Measurements from ENCODE around the gene PFKFB3.
"Not testable (repeated sequence)": the region's sequence is repeated elsewhere in the genome, so short reads cannot be mapped to it uniquely, and the experiment has no call there.

The PFKFB3 gene

DNA sequence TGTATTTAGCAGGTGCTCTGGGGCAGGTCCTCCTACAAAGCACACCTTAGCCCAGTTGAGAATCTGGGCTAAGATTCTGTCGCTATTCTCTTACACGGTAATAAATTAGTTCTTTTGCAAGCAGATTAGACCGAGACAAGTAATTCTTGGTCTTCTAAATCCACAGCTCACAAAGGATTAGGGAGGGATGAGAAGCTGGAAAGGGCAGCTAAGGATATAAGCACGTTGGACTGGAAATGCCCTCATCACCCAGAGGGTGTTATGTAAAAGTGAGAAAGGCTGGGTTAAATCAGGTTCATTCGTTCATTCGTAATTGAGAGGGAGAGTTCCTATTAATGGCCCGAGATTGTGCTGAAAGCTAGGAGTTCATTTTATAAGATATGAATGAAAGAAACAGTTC, 41.8 kb downstream of the PFKFB3 start:
- H3K36me3 ChIP-seq (ENCODE audit: control insufficient read depth in 1 of 2, insufficient read depth in 2 of 2, low read length in 2 of 2): no peaks in the 10 kb centered on the region
- H3K27me3 ChIP-seq (ENCODE audit: low read depth, low read length): no peaks in the 10 kb centered on the region
- H3K27ac ChIP-seq (ENCODE audit: low read length): no peak overlapping the region
- no peaks in the 10 kb centered on the region for H3K9me3 ChIP-seq (ENCODE audit: control insufficient read depth in 1 of 2, low read length in 2 of 2)
- peaks cover 0 to 4% of the 10 kb centered on the region in 2 donors for H3K4me1 ChIP-seq (ENCODE audit: control insufficient read depth in 1 of 2, insufficient read depth in 2 of 2, low read length in 2 of 2)
- no peak overlapping the region for H3K4me3 ChIP-seq (ENCODE audit: low read depth in 1 of 2, low read length in 2 of 2)

GRCh38 chr10:6247041-6247712, 44.4 kb downstream of the PFKFB3 start:
- peaks cover 0 to 4% of the 10 kb centered on the region in 2 donors for H3K4me1 ChIP-seq (ENCODE audit: control insufficient read depth in 1 of 2, insufficient read depth in 2 of 2, low read length in 2 of 2)
- peak overlapping the region; percentile 43 for H3K27ac ChIP-seq (ENCODE audit: low read length)
- H3K27me3 ChIP-seq (ENCODE audit: low read depth, low read length): no peaks in the 10 kb centered on the region
- H3K36me3 ChIP-seq (ENCODE audit: control insufficient read depth in 1 of 2, insufficient read depth in 2 of 2, low read length in 2 of 2): no peaks in the 10 kb centered on the region
- no peaks in the 10 kb centered on the region for H3K9me3 ChIP-seq (ENCODE audit: control insufficient read depth in 1 of 2, low read length in 2 of 2)
- no peak overlapping the region for H3K4me3 ChIP-seq (ENCODE audit: low read depth in 1 of 2, low read length in 2 of 2)

- not testable (repeated sequence) for H3K4me1 ChIP-seq (ENCODE audit: control insufficient read depth in 1 of 2, insufficient read depth in 2 of 2, low read length in 2 of 2); H3K27me3 ChIP-seq (ENCODE audit: low read depth, low read length); H3K9me3 ChIP-seq (ENCODE audit: control insufficient read depth in 1 of 2, low read length in 2 of 2); H3K36me3 ChIP-seq (ENCODE audit: control insufficient read depth in 1 of 2, insufficient read depth in 2 of 2, low read length in 2 of 2); H3K4me3 ChIP-seq (ENCODE audit: low read depth in 1 of 2, low read length in 2 of 2); H3K27ac ChIP-seq (ENCODE audit: low read length)
Observed at GRCh38 chr10:6248908-6249307, 46.2 kb downstream of the PFKFB3 start.

- no peaks in the 10 kb centered on the region for H3K9me3 ChIP-seq (ENCODE audit: control insufficient read depth in 1 of 2, low read length in 2 of 2)
- H3K27me3 ChIP-seq (ENCODE audit: low read depth, low read length): no peaks in the 10 kb centered on the region
- H3K36me3 ChIP-seq (ENCODE audit: control insufficient read depth in 1 of 2, insufficient read depth in 2 of 2, low read length in 2 of 2): no peaks in the 10 kb centered on the region
- H3K27ac ChIP-seq (ENCODE audit: low read length): no peak overlapping the region
- H3K4me3 ChIP-seq (ENCODE audit: low read depth in 1 of 2, low read length in 2 of 2): no peak overlapping the region
- peaks cover 0 to 4% of the 10 kb centered on the region in 2 donors for H3K4me1 ChIP-seq (ENCODE audit: control insufficient read depth in 1 of 2, insufficient read depth in 2 of 2, low read length in 2 of 2)
Observed at GRCh38 chr10:6249698-6250097, 47.0 kb downstream of the PFKFB3 start.

- H3K4me1 ChIP-seq (ENCODE audit: control insufficient read depth in 1 of 2, insufficient read depth in 2 of 2, low read length in 2 of 2): peaks cover 0 to 4% of the 10 kb centered on the region in 2 donors
- H3K9me3 ChIP-seq (ENCODE audit: control insufficient read depth in 1 of 2, low read length in 2 of 2): no peaks in the 10 kb centered on the region
- H3K27me3 ChIP-seq (ENCODE audit: low read depth, low read length): no peaks in the 10 kb centered on the region
- peaks cover 0 to 3% of the 10 kb centered on the region in 2 donors for H3K36me3 ChIP-seq (ENCODE audit: control insufficient read depth in 1 of 2, insufficient read depth in 2 of 2, low read length in 2 of 2)
- H3K27ac ChIP-seq (ENCODE audit: low read length): no peak overlapping the region
- no peak overlapping the region for H3K4me3 ChIP-seq (ENCODE audit: low read depth in 1 of 2, low read length in 2 of 2)
Observed at GRCh38 chr10:6250745-6251144, 48.0 kb downstream of the PFKFB3 start.

GRCh38 chr10:6254201-6254600, 51.5 kb downstream of the PFKFB3 start:
- H3K27ac ChIP-seq (ENCODE audit: low read length): no peak overlapping the region
- H3K27me3 ChIP-seq (ENCODE audit: low read depth, low read length): no peaks in the 10 kb centered on the region
- no peak overlapping the region for H3K4me3 ChIP-seq (ENCODE audit: low read depth in 1 of 2, low read length in 2 of 2)
- H3K4me1 ChIP-seq (ENCODE audit: control insufficient read depth in 1 of 2, insufficient read depth in 2 of 2, low read length in 2 of 2): no peaks in the 10 kb centered on the region
- peaks cover 0 to 5% of the 10 kb centered on the region in 2 donors for H3K36me3 ChIP-seq (ENCODE audit: control insufficient read depth in 1 of 2, insufficient read depth in 2 of 2, low read length in 2 of 2)
- H3K9me3 ChIP-seq (ENCODE audit: control insufficient read depth in 1 of 2, low read length in 2 of 2): peaks cover 0 to 2% of the 10 kb centered on the region in 2 donors

- Histone ChIP-seq H3K4me1 (ENCODE audit: control insufficient read depth in 1 of 2, insufficient read depth in 2 of 2, low read length in 2 of 2) (no peaks in the 10 kb centered on the region), H3K27ac (ENCODE audit: low read length) (no peak overlapping the region), H3K27me3 (ENCODE audit: low read depth, low read length) (no peaks in the 10 kb centered on the region), H3K36me3 (ENCODE audit: control insufficient read depth in 1 of 2, insufficient read depth in 2 of 2, low read length in 2 of 2) (peaks cover 0 to 5% of the 10 kb centered on the region in 2 donors), H3K4me3 (ENCODE audit: low read depth in 1 of 2, low read length in 2 of 2) (no peak overlapping the region), H3K9me3 (ENCODE audit: control insufficient read depth in 1 of 2, low read length in 2 of 2) (peaks cover 0 to 2% of the 10 kb centered on the region in 2 donors)
Observed at GRCh38 chr10:6255548-6256061, 52.9 kb downstream of the PFKFB3 start.

DNA sequence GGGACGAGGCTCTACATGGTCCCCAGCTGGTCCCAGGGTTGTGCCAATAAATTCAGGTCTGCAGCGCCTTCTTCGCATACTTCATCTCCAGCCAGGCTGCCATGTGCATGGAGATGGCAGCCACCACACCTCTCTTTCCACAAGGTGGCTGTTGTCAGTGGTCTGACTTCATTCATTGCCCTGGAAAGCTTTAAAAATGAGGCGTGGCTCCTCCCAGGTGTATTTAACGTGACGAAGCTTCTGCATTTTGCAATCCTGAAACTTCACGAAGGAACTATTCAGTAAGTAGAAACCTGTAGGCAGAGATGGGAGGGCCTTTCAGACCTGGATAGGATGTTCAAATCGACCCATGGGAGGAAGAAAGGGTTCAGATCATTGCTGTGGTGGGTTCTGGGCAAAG, 53.7 kb downstream of the PFKFB3 start:
- Histone ChIP-seq H3K27ac (ENCODE audit: low read length) (no peak overlapping the region), H3K36me3 (ENCODE audit: control insufficient read depth in 1 of 2, insufficient read depth in 2 of 2, low read length in 2 of 2) (peaks cover 0 to 5% of the 10 kb centered on the region in 2 donors), H3K4me1 (ENCODE audit: control insufficient read depth in 1 of 2, insufficient read depth in 2 of 2, low read length in 2 of 2) (no peaks in the 10 kb centered on the region), H3K27me3 (ENCODE audit: low read depth, low read length) (no peaks in the 10 kb centered on the region), H3K9me3 (ENCODE audit: control insufficient read depth in 1 of 2, low read length in 2 of 2) (peaks cover 0 to 5% of the 10 kb centered on the region in 2 donors), H3K4me3 (ENCODE audit: low read depth in 1 of 2, low read length in 2 of 2) (no peak overlapping the region)

DNA sequence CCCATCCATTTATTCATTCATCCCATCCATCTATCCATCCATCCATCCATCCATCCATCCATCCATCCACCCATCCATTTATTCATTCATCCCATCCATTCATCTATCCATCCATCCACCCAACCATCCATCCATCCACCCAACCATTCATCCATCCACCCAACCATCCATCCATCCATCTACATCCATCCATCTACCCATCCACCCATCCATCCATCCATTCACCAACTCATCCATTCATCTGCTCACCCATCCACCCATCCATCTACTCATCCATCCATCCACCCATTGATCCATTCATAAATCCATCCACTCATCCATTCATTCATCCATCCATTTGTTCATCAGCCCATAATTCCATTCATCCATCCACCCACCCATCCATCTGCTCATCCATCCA, 56.4 kb downstream of the PFKFB3 start:
- H3K27ac ChIP-seq (ENCODE audit: low read length): no peak overlapping the region
- peaks cover 0 to 5% of the 10 kb centered on the region in 2 donors for H3K9me3 ChIP-seq (ENCODE audit: control insufficient read depth in 1 of 2, low read length in 2 of 2)
- no peak overlapping the region for H3K4me3 ChIP-seq (ENCODE audit: low read depth in 1 of 2, low read length in 2 of 2)
- H3K4me1 ChIP-seq (ENCODE audit: control insufficient read depth in 1 of 2, insufficient read depth in 2 of 2, low read length in 2 of 2): no peaks in the 10 kb centered on the region
- no peaks in the 10 kb centered on the region for H3K27me3 ChIP-seq (ENCODE audit: low read depth, low read length)
- H3K36me3 ChIP-seq (ENCODE audit: control insufficient read depth in 1 of 2, insufficient read depth in 2 of 2, low read length in 2 of 2): peaks cover 0 to 5% of the 10 kb centered on the region in 2 donors

DNA sequence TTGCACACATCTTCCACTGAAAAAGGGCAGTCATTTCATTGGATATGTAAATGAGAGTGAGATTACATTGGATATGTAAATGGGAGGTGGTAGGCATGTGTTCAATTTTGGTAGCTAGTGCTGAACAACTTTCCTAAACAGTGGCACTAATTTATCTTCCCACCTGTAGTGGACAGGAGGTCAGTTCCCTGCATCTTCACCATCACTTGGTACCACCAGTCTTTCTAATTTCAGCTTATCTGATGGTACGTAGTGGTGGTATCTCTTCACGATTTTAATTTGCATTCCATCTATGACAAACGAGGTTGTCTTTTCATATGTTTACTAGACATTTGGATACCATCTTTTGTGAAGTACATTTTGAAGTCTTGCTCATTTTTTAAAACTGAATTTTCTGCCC, 58.1 kb downstream of the PFKFB3 start:
- no peaks in the 10 kb centered on the region for H3K4me1 ChIP-seq (ENCODE audit: control insufficient read depth in 1 of 2, insufficient read depth in 2 of 2, low read length in 2 of 2)
- H3K4me3 ChIP-seq (ENCODE audit: low read depth in 1 of 2, low read length in 2 of 2): no peak overlapping the region
- H3K27ac ChIP-seq (ENCODE audit: low read length): no peak overlapping the region
- peaks cover 0 to 5% of the 10 kb centered on the region in 2 donors for H3K9me3 ChIP-seq (ENCODE audit: control insufficient read depth in 1 of 2, low read length in 2 of 2)
- peaks cover 0 to under 1% of the 10 kb centered on the region in 2 donors for H3K36me3 ChIP-seq (ENCODE audit: control insufficient read depth in 1 of 2, insufficient read depth in 2 of 2, low read length in 2 of 2)
- no peaks in the 10 kb centered on the region for H3K27me3 ChIP-seq (ENCODE audit: low read depth, low read length)

DNA sequence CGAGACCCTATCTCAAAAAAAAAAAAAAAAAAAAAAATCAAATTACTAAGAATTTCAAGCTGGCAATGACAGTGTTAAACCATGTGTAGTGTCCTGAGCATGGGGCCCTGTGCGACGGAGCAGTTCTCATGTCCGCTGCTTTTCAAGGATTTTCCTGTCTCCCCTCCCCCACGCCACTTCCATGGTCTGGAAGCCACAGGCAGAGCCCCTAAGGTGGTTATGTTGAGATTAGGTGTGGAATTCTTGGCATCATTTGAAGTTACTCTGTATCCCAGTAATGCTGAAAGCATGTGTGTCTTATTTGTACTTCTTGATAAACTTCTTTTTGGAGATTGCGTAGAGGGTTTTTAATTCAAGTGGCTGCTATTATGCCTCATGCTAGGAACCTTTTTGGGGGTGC, 65.2 kb downstream of the PFKFB3 start:
- Histone ChIP-seq H3K36me3 (ENCODE audit: control insufficient read depth in 1 of 2, insufficient read depth in 2 of 2, low read length in 2 of 2) (no peaks in the 10 kb centered on the region), H3K4me1 (ENCODE audit: control insufficient read depth in 1 of 2, insufficient read depth in 2 of 2, low read length in 2 of 2) (no peaks in the 10 kb centered on the region)

DNA sequence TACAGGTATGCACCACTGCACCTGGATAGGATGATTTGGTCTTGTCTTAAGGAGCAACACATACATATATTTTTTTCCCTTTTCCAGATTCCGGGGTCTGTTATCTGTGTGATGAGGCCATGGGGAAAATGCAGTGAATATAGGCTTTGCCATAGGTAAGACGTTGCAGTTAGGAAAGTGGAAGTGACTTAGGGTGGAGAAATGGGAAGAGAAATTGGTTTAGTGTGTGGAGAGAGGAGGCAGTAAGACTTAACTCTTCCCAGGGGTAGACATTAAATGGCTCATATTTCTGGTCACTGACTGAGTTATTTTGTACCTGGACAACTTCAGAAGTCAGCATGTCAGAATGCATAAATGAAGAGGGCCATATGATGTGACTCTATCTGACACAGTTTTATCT, 66.7 kb downstream of the PFKFB3 start:
- Histone ChIP-seq H3K27ac (ENCODE audit: low read length) (no peak overlapping the region), H3K36me3 (ENCODE audit: control insufficient read depth in 1 of 2, insufficient read depth in 2 of 2, low read length in 2 of 2) (no peaks in the 10 kb centered on the region), H3K27me3 (ENCODE audit: low read depth, low read length) (no peaks in the 10 kb centered on the region), H3K9me3 (ENCODE audit: control insufficient read depth in 1 of 2, low read length in 2 of 2) (no peaks in the 10 kb centered on the region), H3K4me1 (ENCODE audit: control insufficient read depth in 1 of 2, insufficient read depth in 2 of 2, low read length in 2 of 2) (peaks cover 0 to 4% of the 10 kb centered on the region in 2 donors), H3K4me3 (ENCODE audit: low read depth in 1 of 2, low read length in 2 of 2) (no peak overlapping the region)

More for the DNA sequence above, 65.2 kb downstream of the PFKFB3 start:
- Histone ChIP-seq H3K9me3 (ENCODE audit: control insufficient read depth in 1 of 2, low read length in 2 of 2) (no peaks in the 10 kb centered on the region), H3K27ac (ENCODE audit: low read length) (no peak overlapping the region), H3K27me3 (ENCODE audit: low read depth, low read length) (no peaks in the 10 kb centered on the region), H3K4me3 (ENCODE audit: low read depth in 1 of 2, low read length in 2 of 2) (no peak overlapping the region)

All from muscle layer of duodenum (tissue), 2 donors.